ENCODE measurements around the gene ANO3. TPM values are rescaled to one million over a fixed set of nuclear protein-coding genes. Genes with fewer than 3 reads are reported as not detected.

Gene ANO3
- total and polyA plus RNA-seq, 2 of the 4 experiments (the other 2 are of a cell fraction), result 0.02 to 0.18 TPM

DNA sequence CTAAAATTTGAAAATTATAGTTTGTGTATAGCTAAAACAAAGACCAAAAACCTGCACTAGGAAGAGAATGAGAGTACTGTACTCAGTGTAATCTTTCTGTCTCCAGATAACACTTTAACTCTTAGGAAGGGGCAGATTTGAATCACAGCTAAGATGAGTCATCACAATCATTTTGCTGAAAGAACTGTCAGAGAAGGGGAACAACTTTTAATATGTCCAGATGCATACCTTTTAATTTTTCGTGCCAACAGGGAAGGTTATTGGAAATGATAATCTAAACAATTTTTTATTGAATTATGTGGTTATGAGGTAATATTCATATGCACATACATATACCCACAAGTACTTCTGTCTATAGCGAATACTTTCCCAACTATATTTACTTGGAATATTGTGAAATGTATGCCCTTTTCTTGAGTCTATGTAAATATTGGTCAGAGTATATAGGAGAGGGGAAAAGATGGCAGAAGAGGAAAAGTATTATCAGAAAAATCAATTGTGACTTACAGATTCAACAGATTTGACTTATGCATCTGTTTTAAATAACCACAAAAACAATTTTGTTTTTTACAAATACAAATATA lies 291.2 kb downstream of the ANO3 start:
- Histone ChIP-seq H3K4me1 (ENCODE audit: control insufficient read depth, insufficient read depth, low read length) (no peaks in the 10 kb centered on the region), H3K56ac (ENCODE audit: extremely low read depth, insufficient read depth, low read length) (no peak overlapping the region), H2BK15ac (ENCODE audit: low read depth, low read length) (no peak overlapping the region), H3K27ac (ENCODE audit: insufficient read depth, low read length) (no peak overlapping the region), H2AK9ac (replicated peaks; ENCODE audit: low read depth, low read length, poor library complexity) (no peak overlapping the region), H3K4me3 (ENCODE audit: insufficient read depth, low read depth, low read length) (no peak overlapping the region), H3K18ac (ENCODE audit: low read depth, low read length) (no peak overlapping the region), H3K9me1 (ENCODE audit: insufficient read depth, low read length) (no peaks in the 10 kb centered on the region), H3K4ac (ENCODE audit: low read depth, low read length) (no peak overlapping the region), H2AK5ac (ENCODE audit: low read depth, low read length) (no peak overlapping the region), H4K20me1 (ENCODE audit: insufficient read depth, low read length) (no peaks in the 10 kb centered on the region), H3K14ac (replicated peaks; ENCODE audit: low read depth, low read length) (no peak overlapping the region), H3K27me3 (ENCODE audit: control insufficient read depth, insufficient read depth, low read length) (no peaks in the 10 kb centered on the region), H4K8ac (ENCODE audit: low read depth in 2 of 2, low read length in 2 of 2) (no peak overlapping the region), H3K36me3 (ENCODE audit: control insufficient read depth, insufficient read depth, low read length) (no peaks in the 10 kb centered on the region), H2BK120ac (ENCODE audit: low read depth, low read length) (no peak overlapping the region), H2BK20ac (ENCODE audit: low read depth, low read length) (no peak overlapping the region), H3K23ac (ENCODE audit: low read depth, low read length) (no peak overlapping the region), H4K91ac (ENCODE audit: insufficient read depth, low read depth, low read length) (no peak overlapping the region), H3K4me2 (ENCODE audit: low read depth, low read length) (no peak overlapping the region), H3K9me3 (ENCODE audit: control insufficient read depth, insufficient read depth, low read length) (no peaks in the 10 kb centered on the region), H3K9ac (ENCODE audit: low read depth, low read length) (no peak overlapping the region), H4K5ac (ENCODE audit: low read depth, low read length) (no peak overlapping the region), H2BK5ac (ENCODE audit: low read depth, low read length, poor library complexity, severe bottlenecking) (no peak overlapping the region), H2AFZ (replicated peaks; ENCODE audit: low read length, poor library complexity) (no peak overlapping the region), H3K79me1 (ENCODE audit: low read depth in 1 of 2, low read length in 2 of 2) (no peaks in the 10 kb centered on the region)
- dilution Hi-C loops (cut with HindIII; ENCODE audit: low sequenced_read_pairs, unreplicated experiment), result no loop called here
- CTCF ChIA-PET, result no interaction called here
- TF ChIP-seq MAZ (IDR thresholded peaks at IDR 0.05; ENCODE audit: borderline replicate concordance, low read depth, low read length) (no peak), CHD1 (IDR thresholded peaks at IDR 0.05; ENCODE audit: low read depth, low read length) (no peak), BHLHE40 (IDR thresholded peaks at IDR 0.05; ENCODE audit: low read depth, low read length) (no peak), CEBPB (IDR thresholded peaks at IDR 0.05; ENCODE audit: low read depth, low read length) (no peak), MAFK (IDR thresholded peaks at IDR 0.05; ENCODE audit: low read depth, low read length) (no peak), FOS (IDR thresholded peaks at IDR 0.05; ENCODE audit: low read depth, low read length) (no peak), NFE2L2 (IDR thresholded peaks at IDR 0.05; ENCODE audit: low read depth, low read length) (no peak), SMC3 (IDR thresholded peaks at IDR 0.05; ENCODE audit: low read depth, low read length) (no peak), ELK1 (IDR thresholded peaks at IDR 0.05; ENCODE audit: borderline replicate concordance, low read depth, low read length) (no peak), MXI1 (IDR thresholded peaks at IDR 0.05; ENCODE audit: borderline replicate concordance, low read depth, low read length) (no peak), RFX5 (IDR thresholded peaks at IDR 0.05; ENCODE audit: low read depth, low read length) (no peak), RCOR1 (IDR thresholded peaks at IDR 0.05; ENCODE audit: insufficient replicate concordance, low read length) (no peak), RAD21 (IDR thresholded peaks at IDR 0.05; ENCODE audit: low read length) (no peak), CTCF (conservative IDR thresholded peaks at IDR 0.05; ENCODE audit: low read depth, low read length) (no peak), POLR2A (IDR thresholded peaks at IDR 0.05; ENCODE audit: low read depth, low read length) (no peak)
- TF ChIP-seq, protein P1, sequence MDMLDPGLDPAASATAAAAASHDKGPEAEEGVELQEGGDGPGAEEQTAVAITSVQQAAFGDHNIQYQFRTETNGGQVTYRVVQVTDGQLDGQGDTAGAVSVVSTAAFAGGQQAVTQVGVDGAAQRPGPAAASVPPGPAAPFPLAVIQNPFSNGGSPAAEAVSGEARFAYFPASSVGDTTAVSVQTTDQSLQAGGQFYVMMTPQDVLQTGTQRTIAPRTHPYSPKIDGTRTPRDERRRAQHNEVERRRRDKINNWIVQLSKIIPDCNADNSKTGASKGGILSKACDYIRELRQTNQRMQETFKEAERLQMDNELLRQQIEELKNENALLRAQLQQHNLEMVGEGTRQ (IDR thresholded peaks at IDR 0.05; ENCODE audit: low read depth, low read length), result no peak
- no CpG with 5 or more reads among the region's 2 CpGs for WGBS, 2 experiments (ENCODE audit: extremely low coverage in 2 of 2, insufficient read length in 1 of 2)
- ATAC-seq (ENCODE audit: low read depth), result 0 out of 2 replicates have a peak, but pooled peaks have one; percentile 21
- intact Hi-C loops (cut with micrococcal nuclease), result no loop called here
- POLR2A ChIA-PET (ENCODE audit: unreplicated experiment), result no interaction called here
- DNase-seq, result peak; percentile 4
- in situ Hi-C loops (cut with MboI; ENCODE audit: low sequenced_read_pairs), result no loop called here
- BruUV-seq (replicated peaks), result no TSS peak
